GM23248 (cell line): ENCODE measurements around the gene ADSS1.

Experiments used
- EZH2 ChIP-seq: fragments of 200-600 bp; sonication (generic); IDR thresholded peaks from 2 replicates; pipeline ENCODE4 v1.6.1; 2018; ENCODE audit warnings: antibody characterized with exemption, mild to moderate bottlenecking; ENCODE audit not compliant: insufficient read depth, poor library complexity, severe bottlenecking
- EZH2phosphoT487 ChIP-seq: fragments of 200-600 bp; sonication (generic); IDR thresholded peaks from 2 replicates; pipeline ENCODE4 v1.6.1; 2018; ENCODE audit warnings: antibody characterized with exemption, moderate library complexity, mild to moderate bottlenecking, low read depth; ENCODE audit not compliant: insufficient read depth

DNA sequence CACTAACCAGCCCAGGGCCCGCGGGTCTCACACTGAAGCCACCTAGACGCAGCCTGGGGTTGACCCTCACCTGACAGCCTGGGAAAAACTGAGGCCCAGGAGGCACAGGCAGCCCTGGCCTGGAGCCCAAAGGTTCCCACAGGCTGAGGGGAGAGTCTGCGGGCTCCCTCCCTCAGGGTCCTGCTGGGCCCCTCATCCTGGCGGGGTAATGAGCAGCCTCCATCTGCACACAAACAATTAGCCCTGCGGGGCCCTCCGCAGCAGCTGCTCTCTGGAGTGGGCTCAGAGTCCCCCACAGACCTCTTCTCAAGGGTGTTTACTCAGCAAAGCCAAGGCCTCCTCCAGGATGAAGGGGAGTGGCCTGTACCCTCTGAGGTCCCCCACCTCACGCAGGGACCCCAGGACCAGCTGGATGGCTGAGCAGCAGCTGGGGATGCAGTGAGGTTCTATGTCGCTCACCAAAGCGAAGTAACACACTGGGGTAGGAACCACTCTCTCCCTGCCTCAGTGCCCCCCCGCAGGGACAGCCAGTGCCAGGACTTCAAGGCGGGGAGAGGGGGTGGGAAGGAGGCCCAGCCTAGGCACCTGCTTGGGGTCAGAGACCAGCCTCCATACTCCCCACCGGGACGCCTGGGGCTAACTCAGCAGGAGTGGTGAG lies 64.3 kb downstream of the ADSS1 start:
- TF ChIP-seq EZH2 (no peak), EZH2phosphoT487 (no peak)
